DND-41 (cell line): ENCODE results near the gene EIF4H.
"Not testable (repeated sequence)": the region's sequence is repeated elsewhere in the genome, so short reads cannot be mapped to it uniquely, and the experiment has no call there.

ENCODE experiments used
- ATAC-seq: fragments of 200-7000 bp; cut with Tn5 transposase; 3 replicates; pipeline ENCODE4 v1.9.1; 2021; ENCODE audit warnings: low read depth; ENCODE audit not compliant: insufficient read depth
- DNase-seq: peaks from one replicate; pipeline ENCODE4 v3.0.0-alpha.2; 2020
- H2AFZ ChIP-seq: 2 replicates; pipeline ENCODE4 v1.6.0; 2012; ENCODE audit warnings: low read depth, low read length
- H3K27ac ChIP-seq: 2 replicates; pipeline ENCODE4 v1.5.1; 2012; ENCODE audit warnings: low read length, inconsistent platforms
- H3K27me3 ChIP-seq: fragments of 200-600 bp; sonication (generic); 2 replicates; pipeline ENCODE4 v1.6.0; 2012; ENCODE audit warnings: low read length, mild to moderate bottlenecking, inconsistent platforms; ENCODE audit not compliant: insufficient read depth, poor library complexity
- H3K36me3 ChIP-seq: 2 replicates; pipeline ENCODE4 v1.5.1; 2012; ENCODE audit warnings: low read length, inconsistent platforms; ENCODE audit not compliant: insufficient read depth
- H3K4me1 ChIP-seq: 2 replicates; pipeline ENCODE4 v1.5.1; 2012; ENCODE audit warnings: mild to moderate bottlenecking, low read length; ENCODE audit not compliant: insufficient read depth
- H3K4me2 ChIP-seq: 2 replicates; pipeline ENCODE4 v1.6.0; 2012; ENCODE audit warnings: mild to moderate bottlenecking, moderate library complexity, low read length, inconsistent platforms; ENCODE audit not compliant: insufficient read depth
- H3K4me3 ChIP-seq, 2 experiments: fragments of 200-600 bp in 1 of 2; shearing (Covaris generic) in 1 of 2; 2 replicates each; pipeline ENCODE4 v1.5.1; 2012 to 2016; ENCODE audit warnings: inconsistent platforms in 2 of 2, low read length in 2 of 2, mild to moderate bottlenecking in 2 of 2, low read depth in 1 of 2, moderate library complexity in 1 of 2
- H3K79me2 ChIP-seq: 2 replicates; pipeline ENCODE4 v1.6.0; 2012; ENCODE audit warnings: low read length, inconsistent platforms; ENCODE audit not compliant: insufficient read depth
- H3K9ac ChIP-seq: 2 replicates; pipeline ENCODE4 v1.6.0; 2012; ENCODE audit warnings: low read depth, mild to moderate bottlenecking, inconsistent platforms, low read length, moderate library complexity
- H3K9me3 ChIP-seq: 2 replicates; pipeline ENCODE4 v1.5.1; 2012; ENCODE audit warnings: low read length, moderate library complexity, mild to moderate bottlenecking, inconsistent platforms; ENCODE audit not compliant: insufficient read depth, severe bottlenecking
- H4K20me1 ChIP-seq: 2 replicates; pipeline ENCODE4 v1.6.0; 2012; ENCODE audit warnings: low read length; ENCODE audit not compliant: insufficient read depth
- EZH2 ChIP-seq: IDR thresholded peaks from 3 replicates; pipeline ENCODE4 v1.6.1; 2012; ENCODE audit warnings: borderline replicate concordance, low read depth, mild to moderate bottlenecking, moderate library complexity, low read length, inconsistent platforms; ENCODE audit not compliant: severe bottlenecking
- TF ChIP-seq, protein P1 (sequence below): IDR thresholded peaks from 2 replicates; pipeline ENCODE4 v1.5.1; 2012; ENCODE audit warnings: borderline replicate concordance, low read length, moderate library complexity, mild to moderate bottlenecking; ENCODE audit not compliant: poor library complexity, severe bottlenecking; ENCODE audit errors: extremely low read depth

Gene EIF4H

DNA sequence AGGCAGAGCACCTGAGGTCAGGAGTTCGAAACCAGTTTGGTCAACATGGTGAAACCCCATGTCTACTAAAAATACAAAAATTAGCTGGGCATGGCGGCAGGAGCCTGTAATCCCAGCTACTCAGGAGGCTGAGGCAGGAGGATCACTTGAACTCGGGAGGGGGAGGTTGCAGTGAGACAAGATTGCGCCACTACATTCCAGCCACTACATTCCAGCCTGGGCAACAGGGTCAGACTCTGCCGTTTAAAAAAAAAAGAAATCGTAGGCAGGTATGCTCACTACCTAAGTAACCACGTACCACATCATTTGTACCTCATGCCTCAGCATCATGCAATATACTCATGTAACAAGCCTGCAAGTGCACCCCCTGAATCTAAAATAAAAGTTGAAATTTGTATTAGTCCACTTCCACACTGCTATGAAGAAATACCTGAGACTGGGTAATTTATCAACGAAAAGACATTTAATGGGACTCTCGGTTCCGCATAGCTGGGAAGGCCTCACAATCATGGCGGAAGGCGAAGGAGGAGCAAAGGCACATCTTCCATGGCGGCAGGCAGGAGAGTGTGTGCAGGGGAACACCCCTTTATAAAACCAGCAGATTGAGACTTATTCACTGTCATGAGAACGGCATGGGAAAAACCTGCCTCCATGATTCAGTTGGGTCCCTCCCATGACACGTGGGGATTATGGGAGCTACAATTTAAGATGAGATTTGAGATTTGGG, 8.1 kb upstream of the EIF4H start:
- TF ChIP-seq EZH2 = no peak
- TF ChIP-seq, protein P1, sequence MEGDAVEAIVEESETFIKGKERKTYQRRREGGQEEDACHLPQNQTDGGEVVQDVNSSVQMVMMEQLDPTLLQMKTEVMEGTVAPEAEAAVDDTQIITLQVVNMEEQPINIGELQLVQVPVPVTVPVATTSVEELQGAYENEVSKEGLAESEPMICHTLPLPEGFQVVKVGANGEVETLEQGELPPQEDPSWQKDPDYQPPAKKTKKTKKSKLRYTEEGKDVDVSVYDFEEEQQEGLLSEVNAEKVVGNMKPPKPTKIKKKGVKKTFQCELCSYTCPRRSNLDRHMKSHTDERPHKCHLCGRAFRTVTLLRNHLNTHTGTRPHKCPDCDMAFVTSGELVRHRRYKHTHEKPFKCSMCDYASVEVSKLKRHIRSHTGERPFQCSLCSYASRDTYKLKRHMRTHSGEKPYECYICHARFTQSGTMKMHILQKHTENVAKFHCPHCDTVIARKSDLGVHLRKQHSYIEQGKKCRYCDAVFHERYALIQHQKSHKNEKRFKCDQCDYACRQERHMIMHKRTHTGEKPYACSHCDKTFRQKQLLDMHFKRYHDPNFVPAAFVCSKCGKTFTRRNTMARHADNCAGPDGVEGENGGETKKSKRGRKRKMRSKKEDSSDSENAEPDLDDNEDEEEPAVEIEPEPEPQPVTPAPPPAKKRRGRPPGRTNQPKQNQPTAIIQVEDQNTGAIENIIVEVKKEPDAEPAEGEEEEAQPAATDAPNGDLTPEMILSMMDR = no peak
- no peak overlapping the region for H3K9ac ChIP-seq

DNA sequence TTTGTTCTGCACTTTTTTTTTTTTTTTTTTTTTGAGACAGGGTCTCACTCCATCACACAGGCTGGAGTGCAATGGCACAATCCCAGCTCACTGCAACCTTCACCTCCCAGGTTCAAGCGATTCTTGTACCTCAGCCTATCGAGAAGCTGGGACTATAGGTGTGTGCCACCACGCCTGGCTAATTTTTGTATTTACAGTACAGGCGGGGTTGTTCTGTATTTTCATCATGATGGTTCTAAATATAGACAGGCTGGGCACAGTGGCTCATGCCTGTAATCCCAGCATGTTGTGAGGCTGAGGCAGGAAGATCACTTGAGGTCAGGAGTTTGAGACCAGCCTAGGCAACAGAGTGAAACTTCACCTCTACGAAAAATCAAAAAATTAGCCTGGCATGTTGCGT, 6.8 kb upstream of the EIF4H start:
- H3K27me3 ChIP-seq, H3K9me3 ChIP-seq, H3K79me2 ChIP-seq, H4K20me1 ChIP-seq, H2AFZ ChIP-seq, H3K36me3 ChIP-seq, H3K4me2 ChIP-seq, DNase-seq, H3K27ac ChIP-seq, ATAC-seq, H3K9ac ChIP-seq, H3K4me3 ChIP-seq, H3K4me1 ChIP-seq: not testable (repeated sequence)

More for the DNA sequence above, 8.1 kb upstream of the EIF4H start:
- ATAC-seq (no peak), DNase-seq (no peak)
- H3K27ac ChIP-seq = no peak overlapping the region
- no peaks in the 10 kb centered on the region for H3K36me3 ChIP-seq
- no peak overlapping the region for H3K4me3 ChIP-seq
- no peaks in the 10 kb centered on the region for H3K79me2 ChIP-seq
- H4K20me1 ChIP-seq = no peaks in the 10 kb centered on the region
- no peaks in the 10 kb centered on the region for H3K27me3 ChIP-seq
- no peak overlapping the region for H2AFZ ChIP-seq
- no peak overlapping the region for H3K4me2 ChIP-seq
- H3K9me3 ChIP-seq = no peaks in the 10 kb centered on the region
- no peaks in the 10 kb centered on the region for H3K4me1 ChIP-seq

DNA sequence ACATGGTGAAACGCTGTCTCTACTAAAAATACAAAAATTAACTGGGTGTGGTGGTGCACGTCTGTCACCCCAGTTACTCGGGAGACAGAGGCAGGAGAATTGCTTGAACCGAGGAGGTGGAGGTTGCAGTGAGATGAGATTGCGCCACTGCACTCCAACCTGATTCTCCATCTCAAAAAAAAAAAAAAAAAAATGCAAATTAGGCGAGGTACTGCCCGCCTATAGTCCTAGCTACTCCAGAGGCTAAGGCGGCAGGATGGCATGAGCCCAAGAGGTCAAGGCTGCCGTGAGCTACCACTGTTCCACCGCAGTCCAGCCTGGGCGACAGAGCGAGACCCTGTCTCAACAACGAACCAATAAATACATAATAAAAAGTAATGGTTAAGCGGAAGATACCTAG, 1.1 kb upstream of the EIF4H start:
- Histone ChIP-seq H3K36me3 (peaks cover 21% of the 10 kb centered on the region), H3K4me2 (peak overlapping the region; percentile 92), H3K9me3 (no peaks in the 10 kb centered on the region), H2AFZ (peak overlapping the region; percentile 92), H4K20me1 (peaks cover 34% of the 10 kb centered on the region), H3K27me3 (no peaks in the 10 kb centered on the region), H3K9ac (peak overlapping the region; percentile 98), H3K4me3 (peak overlapping the region; percentile 71 to 85; a peak in 3 of 4 replicates), H3K27ac (no peak overlapping the region), H3K4me1 (peaks cover 41% of the 10 kb centered on the region), H3K79me2 (peaks cover 48% of the 10 kb centered on the region)
- ATAC-seq (no peak), DNase-seq (no peak)
- TF ChIP-seq EZH2 = no peak
- TF ChIP-seq, protein P1 = no peak

DNA sequence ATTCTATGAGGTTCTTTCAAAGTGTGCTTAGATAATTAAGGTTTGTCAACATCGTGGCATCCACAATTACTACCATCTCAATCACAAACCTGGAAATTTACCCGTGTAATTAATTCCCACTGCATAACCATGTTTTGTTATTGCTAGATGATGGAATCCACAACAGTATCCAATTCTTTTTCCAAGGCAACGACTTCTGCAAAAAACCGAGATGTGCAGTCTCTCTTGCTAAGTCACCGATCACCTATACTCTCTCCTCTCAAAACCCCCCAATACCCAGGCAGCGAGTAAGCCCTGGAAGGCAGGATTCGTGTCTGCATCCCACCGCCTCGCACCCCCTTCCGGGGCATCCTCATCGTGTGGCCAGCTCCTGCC, 678 bp upstream of the EIF4H start:
- Histone ChIP-seq H3K4me3 (peak overlapping the region; percentile 71 to 85; a peak in 3 of 4 replicates), H3K27ac (peak overlapping the region; percentile 88), H2AFZ (peak overlapping the region; percentile 92), H3K9me3 (no peaks in the 10 kb centered on the region), H3K79me2 (peaks cover 52% of the 10 kb centered on the region), H4K20me1 (peaks cover 38% of the 10 kb centered on the region), H3K27me3 (no peaks in the 10 kb centered on the region), H3K4me1 (peaks cover 44% of the 10 kb centered on the region), H3K9ac (peak overlapping the region; percentile 98), H3K4me2 (peak overlapping the region; percentile 92), H3K36me3 (peaks cover 25% of the 10 kb centered on the region)
- TF ChIP-seq, protein P1 = no peak
- TF ChIP-seq EZH2 = no peak
- no peak for DNase-seq
- ATAC-seq = no peak; the same call in 2 of the 3 replicates
